ENCODE measurements around the gene LSP1. TPM values are rescaled to one million over a fixed set of nuclear protein-coding genes. Genes with fewer than 3 reads are reported as not detected.

LSP1 gene
- total RNA-seq, 1 donor from 2014 or later = not detected

DNA sequence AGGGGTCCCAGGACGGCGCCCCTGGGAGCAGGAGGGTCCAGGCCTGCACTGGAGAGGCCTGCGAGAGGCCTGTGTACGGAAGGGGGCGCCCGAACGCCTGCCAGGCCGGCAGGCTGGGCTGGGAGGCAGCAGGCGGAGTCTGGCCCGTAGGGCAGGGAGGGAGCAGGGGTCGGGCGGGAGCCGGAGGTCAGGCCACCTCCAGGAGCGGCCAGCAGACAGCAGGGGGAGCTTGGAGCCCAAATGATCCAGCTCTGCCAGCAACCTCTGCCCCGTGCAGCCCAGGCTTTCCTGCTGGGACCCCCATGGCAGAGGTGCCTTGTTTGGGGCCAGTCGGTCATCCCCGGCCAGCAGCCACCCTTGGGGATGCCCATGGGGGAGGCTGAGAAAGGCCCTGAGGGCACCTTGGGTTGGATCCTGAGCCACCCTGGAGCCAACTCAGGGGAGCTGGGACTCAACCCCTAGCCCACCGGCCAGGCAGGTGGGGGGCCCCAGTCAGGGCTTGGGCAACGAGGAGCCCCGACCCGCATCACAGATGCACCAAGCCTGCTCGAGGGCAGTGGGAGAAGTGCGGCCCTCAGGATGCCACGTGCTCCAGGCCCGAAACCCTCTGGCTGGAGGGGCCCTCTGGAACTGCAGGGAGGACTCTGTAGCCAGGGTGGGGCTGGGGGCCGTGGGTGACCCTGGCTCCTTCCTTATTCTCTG lies 27.7 kb upstream of the LSP1 start:
- peak; percentile 51 for DNase-seq

DNA sequence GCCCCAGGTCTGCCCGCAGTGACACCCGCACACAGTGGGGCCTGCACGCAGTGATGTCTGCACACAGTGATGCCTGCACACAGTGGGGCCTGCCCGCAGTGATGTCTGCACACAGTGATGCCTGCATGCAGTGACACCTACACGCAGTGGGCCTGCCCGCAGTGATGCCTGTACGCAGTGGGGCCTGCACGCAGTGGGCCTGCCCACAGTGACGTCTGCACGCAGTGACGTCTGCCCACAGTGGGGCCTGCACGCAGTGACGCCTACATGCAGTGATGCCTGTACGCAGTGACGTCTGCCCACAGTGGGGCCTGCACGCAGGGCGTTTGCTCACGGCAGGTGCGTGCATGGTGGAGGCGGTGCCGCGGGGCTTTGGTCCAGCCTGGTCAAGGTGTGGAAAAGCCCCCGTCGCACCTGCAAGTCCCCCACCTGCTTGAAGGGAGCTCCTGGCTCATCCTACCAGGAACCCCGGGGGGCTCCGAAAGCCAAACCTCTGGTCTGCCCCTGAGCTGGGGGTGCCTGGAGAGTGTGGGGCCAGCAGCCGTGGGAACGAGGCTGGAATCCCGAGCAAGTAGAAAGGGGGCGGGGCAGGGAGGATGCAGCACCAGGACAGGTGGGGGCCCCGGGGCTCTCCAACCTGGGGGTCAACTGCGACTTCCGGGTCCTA lies 27.0 kb upstream of the LSP1 start:
- no peak for DNase-seq

DNA sequence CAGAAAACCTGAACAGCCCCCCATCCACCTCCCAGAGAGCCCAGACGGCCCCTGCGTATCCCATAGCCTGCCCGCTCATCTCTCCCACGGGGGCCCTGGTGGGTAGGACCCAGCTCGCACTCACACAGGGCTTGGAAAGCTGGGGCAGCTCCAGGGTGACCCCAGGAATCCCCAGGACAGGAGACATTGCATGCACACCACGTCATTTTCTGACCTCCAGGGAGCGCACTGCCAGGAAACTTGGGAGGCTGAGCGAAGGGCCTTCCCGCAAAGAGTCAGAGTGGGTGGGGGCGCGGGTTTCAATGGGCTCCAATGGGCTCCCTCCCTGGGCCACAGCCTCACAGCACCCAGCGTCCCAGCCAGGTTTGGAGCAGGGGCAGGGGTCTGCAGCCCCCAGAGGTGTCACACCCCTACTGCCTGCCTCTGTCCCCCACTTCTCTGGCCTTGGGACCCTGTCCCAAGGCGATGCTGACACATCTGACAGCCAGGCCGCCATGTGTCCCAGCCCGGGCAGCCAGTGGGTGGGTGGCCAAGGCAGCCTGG lies 26.3 kb upstream of the LSP1 start:
- no peak for DNase-seq

DNA sequence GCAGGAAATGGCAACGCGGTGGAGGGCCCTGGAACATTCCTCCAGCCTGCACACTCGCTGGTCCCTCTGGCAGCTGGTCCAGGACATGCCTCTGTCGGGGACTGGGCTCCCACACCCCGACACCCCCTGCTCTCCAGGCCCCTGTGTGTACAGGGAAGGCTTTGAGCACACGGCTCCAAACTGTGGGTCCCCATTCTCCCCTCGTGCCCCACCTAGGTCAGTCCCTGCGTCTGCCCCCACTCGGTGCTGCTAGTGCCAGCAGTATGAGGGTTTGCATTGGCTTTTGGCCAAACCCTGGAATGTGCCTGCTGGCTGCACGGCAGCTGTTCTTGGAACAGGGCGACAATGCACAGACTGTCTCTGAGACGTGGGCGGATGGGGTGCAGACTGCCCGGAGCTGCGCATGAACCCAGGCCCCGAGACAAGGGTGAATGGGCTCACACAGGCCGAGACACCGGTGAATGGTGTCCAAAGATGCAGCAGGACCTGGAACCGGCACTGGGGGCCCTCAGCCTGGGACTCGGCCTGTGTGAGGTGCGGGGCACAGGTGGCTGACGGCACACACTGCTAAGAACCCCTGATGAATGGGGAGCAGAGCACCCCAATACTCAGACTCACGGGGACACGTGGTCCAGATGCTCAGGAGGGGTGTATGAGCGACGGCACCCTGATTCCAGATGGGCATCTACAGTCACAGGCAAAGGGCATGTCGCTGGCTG lies 25.6 kb upstream of the LSP1 start:
- DNase-seq = peak; percentile 33

DNA sequence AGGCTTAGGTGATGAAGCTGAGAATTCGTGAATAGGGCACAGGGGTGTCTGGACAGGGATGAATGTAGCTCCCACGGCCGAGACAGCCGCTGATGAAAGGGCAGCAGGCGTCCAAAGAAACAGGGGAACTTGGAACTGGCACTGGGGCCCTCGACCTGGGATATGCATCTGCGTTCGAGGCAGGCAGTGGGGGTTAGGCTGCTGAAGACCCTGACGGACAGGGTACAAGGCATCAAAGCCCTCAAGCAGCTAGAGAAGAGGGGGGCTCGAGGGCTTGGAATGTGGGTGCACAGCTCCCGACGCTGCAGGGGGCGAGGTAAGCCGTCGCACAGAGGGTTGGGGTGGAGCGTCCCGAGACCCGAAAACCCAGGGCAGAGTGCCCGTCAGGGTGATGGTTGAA lies 25.0 kb upstream of the LSP1 start:
- no peak for DNase-seq

DNA sequence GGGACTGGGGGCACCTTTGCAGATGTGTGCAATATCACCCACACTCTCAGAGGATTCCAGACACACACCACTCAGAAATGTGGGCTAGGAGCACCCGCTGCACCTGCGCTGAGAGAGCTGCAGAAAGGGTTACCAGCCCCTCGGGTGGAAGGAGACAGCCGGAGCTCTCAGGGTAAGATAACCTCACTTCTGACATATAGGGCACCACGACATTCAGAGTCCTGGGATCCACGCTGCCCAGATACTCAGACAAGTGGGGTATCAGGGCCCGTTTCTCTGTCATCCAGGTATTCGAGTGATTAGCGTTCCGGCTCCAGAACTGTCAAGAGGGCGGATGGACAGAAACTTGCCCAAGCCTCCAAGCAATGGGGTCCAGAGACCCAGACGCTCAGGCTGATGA lies 24.3 kb upstream of the LSP1 start:
- no peak for DNase-seq

DNA sequence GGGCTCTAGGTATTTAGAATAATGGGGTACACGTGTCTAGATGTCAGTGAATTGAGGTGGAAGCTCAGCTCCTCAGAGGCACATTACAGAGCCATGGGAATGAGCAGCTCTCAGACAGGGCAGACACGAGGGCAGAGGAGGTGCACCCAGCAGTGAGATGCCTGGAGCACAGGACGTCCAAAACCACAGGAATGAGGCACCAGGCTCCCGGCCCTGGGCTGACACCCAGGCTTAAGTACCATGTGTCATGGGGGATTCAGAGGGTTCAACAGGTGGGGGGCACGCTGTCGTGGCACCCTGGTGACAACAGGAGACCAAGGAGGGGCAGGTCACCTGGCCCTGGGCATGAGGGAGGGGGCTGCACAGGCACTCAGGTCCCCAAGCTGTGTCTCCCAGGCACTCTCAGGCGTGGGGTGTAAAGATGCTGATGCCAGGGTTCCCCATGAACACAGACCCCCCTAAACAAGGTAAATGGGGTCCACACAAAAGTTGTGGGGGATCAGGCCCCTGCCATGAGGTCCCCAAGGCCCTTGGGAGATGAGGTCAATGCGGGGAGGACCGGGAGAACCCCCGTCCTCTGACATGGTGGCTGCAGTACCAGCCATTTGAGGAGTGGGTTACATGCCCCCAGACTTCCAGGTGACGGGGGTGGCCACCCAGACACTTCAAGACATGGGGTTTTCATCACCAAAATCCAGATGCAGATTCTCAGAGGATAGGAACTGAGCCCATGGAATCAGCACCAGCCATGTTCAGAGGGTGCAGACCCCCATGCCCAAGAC lies 23.7 kb upstream of the LSP1 start:
- no peak for DNase-seq

DNA sequence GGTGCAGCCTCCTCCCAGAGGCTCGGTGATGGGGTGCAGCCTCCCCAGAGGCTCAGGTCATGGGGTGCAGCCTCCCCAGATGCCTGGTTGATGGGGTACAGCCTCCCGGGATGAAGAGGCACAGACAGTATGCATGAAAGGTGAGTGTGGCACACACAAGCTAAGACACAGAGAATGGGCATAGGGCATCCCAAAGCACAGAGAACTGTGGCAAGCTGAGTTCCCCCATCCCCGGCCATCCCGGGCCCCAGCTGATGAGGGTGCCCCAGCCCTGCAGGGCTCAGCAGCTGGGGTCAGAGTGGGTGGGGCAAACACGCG lies 22.9 kb upstream of the LSP1 start:
- DNase-seq = no peak

DNA sequence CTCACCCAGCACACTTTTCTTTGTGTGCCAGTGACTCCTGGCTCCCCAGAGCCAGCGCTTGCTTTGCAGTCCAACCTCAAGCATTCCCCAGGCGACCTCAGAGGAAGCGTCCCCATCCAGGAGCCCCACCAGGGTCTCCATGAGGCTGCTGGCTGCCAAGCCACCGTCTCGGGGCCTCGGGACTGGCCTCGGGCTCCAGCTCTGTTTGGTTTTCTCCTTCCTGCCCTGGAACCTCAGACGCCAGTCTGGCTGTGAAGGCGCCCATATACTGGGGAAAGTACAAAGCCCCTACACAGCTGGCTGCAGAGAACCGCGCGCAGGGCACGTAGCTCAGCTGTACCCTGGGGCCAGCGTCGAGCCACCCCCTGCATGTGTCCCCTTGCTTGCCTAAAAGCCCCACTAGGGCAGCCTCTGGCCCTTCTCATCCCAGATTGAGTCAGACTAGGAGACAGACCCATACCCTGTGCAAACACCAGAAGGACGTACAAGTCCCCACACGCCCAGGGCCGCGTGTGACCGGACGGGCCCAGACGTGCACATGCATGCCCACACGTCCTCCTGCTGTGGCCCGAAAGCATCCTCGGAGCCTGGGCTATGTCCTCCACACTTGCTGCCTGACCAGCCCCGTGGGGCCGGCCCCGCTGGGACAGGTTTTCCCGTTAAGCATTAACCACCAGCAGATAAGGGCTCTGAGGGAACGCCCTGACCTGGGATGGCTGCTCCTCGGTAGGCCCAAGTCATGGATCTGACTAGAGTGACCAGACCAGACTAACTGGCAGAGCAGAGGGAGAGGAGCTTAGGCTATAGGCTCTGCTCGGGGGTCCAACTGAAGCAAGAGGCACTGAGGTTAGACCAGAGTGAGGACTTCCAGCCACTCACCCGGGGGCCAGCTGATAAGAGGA lies 22.3 kb upstream of the LSP1 start:
- no peak for DNase-seq

DNA sequence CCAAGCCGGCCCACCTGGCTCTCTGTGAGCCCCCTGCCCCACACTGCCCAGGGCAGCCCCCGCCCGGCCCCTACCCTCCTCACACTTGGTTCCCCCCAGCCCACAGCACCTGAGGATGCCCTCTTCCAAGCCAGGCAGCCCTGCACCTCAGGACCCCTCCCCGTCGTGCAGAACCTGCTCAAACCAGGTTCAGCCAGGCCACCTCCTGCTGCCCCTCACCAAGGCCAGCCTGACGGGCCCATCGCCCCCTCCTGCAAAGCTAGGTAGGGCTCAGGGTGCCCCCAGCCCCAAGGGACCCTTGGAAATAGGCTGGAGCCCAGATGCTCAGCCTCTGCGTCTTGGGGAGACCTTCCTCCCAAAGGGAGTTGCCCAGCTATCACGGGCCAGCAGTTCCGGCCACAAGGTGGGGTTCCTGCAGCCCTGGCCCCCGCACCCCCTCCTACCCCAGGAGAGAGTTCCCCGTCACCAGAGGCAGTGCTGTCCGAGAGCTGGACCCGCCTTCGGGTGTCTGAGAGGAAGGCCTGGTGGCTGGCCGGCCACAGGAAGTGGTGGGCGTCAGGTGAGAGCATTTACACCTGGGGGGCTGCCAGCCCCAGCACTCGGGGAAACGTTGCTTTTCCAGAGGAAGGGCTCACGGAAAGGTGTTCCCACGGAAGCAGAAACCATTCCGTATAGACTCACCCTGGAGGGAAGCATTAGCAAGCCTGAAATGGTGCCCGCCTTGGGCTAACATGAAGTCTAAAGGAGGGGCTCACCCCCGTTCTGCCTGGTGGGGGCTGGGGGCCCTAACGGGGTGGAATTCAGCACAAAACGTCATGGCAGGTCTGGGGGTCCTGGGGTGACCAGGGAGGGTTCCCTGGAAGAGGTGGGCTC lies 21.3 kb upstream of the LSP1 start:
- DNase-seq = no peak

DNA sequence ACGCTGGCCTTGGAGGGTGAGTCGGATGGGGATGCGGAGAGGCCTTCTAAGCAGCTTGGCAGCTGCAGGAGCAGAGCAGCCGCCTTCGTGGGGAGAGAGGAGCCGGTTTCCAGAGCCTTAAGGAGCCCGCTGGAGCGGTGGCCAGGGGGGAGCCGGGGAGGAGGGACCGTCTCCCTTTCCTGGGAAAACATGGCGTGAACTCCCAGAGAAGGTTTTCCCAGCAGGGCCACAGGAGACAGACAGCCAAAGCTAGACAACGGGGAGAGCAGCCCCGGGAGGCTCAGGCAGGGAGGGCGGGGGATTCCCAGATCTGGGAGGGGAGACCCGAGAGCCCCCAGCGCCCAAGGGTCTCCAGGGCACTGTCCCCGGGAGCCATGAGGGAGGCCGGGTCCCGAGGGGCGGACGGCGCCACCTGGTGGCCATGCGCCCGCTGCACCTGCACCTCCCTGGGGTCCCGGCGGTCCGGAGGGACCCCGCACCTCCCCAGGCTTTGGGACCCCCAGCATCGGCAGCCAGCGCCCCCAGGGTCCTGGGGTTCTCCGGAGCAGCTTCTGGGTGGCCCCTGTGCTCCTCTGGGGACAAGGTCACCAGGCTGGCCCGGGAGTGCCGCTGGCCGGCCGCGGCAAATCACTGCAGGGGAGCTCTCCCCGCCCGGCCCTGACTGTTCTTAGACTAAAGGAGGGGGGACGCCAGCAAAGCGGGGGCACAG lies 20.5 kb upstream of the LSP1 start:
- DNase-seq = peak; percentile 44

DNA sequence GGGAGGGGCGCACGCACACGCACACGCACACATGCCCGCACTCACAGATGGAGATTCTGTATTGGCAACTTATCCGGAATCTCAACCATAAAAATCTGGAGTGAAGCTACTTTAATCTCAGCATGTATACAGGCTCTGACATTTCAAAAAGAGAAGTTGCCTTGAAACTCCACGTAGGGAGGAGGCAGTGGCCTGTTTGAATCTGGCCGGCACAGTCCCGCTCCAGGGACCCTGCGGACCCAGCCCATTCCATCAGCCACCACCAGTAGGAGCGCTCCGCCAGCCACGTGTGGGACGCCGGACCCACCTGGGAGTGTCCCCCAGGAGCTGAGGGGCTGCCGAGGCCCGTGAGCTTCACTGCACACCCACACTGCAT lies 20.0 kb upstream of the LSP1 start:
- no peak for DNase-seq

DNA sequence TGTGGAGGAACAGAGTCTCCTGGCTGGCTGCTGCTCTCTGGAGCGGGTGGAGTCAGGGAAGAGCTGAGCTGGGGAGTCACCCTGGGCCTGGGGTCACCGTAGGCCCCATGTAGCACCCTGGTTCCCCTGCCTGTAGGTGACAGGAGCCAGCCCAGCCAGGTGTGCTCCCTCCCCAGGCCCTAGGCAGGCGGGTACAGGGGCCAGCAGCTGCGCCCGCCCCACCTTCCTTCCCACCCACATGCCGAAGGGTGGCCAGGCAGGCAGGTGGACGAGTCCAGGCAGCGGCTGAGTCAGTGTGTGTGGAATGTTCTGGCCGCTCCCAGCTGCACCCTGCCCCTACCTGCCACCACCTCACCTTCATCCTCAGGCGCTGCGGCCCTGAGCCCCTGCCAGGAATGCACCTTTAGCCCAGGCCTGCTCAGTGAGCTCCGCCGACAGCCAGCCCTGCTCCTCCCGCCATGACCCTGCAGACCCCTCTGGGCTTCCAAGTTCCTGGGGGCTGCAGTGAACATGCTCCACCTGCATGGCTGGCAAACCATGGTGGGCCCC lies 18.7 kb upstream of the LSP1 start:
- no peak for DNase-seq

DNA sequence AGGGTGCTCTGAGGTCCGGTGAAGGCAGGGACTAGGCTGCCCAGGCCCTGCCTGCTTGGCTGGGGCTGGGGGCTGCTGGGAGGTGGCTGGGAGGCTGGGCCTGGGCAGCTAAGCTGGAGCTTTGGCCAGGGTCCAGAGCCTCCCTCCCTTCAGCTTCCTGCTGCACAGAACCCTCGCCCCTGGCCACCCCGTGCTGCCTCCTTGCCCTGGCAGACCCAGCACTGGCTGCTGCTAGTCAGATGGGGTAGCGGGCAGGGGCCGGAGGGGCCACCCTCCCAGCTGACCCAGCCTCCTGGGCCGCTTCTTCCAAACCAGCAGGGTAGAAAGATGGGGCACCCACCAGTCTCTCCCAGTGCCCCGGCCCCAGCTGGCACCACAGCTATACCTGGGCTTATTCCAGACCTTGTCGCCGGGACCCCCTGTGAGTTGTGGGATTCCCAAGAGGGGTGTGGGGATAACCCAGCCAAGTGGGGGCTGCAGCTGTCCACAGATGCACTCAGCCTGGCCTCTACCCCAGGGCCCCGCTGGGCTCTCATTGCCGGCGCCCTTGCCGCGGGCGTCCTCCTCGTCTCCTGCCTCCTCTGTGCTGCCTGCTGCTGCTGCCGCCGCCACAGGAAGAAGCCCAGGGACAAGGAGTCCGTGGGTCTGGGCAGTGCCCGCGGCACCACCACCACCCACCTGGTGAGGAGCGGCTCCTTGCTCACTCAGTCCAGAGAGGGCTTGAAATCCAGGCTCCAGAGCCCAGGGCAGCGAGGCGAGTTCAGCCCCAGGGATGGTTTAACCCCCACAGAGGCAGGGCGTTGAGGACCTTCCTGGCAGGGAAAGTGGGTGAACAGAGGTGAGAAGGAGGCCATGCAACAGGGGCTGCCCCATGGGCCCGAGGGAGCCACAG lies 17.9 kb upstream of the LSP1 start, which contains the start of gene SYT8:
Gene SYT8 (plus strand): TSS at position 212 of the 892 bp plus-strand sequence. CDS start 116 bp downstream, at position 328.
- DNase-seq = no peak

DNA sequence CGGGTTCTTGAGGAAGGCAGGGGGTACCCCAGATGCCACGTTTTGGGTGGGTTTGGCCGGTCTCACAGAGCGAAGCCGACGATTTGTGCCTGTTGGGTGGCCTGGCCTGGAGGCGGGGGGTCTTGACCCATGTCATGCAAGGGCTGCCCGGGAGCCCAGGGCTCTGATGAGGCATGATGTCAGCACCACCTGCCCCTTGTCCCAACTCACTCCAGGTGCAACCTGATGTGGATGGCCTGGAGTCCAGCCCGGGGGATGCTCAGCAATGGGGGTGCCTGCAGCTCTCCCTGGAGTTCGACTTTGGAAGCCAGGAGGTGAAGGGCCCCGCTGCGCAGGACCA lies 17.2 kb upstream of the LSP1 start:
- no peak for DNase-seq

DNA sequence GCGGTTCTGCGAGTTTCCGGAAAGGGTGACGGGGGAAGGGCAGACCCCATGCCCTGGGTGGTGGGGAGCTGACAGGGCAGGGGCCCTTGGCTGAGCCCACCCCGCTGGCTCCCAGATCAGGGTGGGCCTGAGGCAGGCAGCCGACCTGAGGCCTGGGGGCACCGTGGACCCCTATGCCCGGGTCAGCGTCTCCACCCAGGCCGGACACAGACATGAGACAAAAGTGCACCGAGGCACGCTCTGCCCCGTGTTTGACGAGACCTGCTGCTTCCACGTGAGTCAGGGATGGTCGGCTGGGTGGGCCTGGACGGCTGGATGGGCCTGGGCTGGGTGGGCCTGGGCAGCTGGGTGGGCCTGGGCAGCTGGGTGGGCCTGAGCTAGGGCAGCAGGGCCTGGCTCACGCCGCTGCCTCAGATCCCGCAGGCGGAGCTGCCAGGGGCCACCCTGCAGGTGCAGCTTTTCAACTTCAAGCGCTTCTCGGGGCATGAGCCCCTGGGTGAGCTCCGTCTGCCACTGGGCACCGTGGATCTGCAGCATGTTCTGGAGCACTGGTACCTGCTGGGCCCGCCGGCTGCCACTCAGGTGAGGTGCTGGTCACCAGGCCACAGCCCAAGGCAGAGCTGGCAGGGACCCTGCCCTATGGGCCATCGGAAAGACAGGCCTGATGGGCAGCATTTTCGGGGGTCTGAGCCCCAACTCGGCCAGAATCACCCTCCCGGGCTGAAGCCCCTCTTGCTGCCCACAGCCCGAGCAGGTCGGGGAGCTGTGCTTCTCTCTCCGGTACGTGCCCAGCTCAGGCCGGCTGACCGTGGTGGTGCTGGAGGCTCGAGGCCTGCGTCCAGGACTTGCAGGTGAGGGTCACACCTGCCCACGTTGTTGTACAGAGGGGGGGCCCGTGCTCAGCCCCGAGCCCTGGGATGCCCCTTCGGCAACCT lies 16.6 kb upstream of the LSP1 start:
- DNase-seq = no peak

DNA sequence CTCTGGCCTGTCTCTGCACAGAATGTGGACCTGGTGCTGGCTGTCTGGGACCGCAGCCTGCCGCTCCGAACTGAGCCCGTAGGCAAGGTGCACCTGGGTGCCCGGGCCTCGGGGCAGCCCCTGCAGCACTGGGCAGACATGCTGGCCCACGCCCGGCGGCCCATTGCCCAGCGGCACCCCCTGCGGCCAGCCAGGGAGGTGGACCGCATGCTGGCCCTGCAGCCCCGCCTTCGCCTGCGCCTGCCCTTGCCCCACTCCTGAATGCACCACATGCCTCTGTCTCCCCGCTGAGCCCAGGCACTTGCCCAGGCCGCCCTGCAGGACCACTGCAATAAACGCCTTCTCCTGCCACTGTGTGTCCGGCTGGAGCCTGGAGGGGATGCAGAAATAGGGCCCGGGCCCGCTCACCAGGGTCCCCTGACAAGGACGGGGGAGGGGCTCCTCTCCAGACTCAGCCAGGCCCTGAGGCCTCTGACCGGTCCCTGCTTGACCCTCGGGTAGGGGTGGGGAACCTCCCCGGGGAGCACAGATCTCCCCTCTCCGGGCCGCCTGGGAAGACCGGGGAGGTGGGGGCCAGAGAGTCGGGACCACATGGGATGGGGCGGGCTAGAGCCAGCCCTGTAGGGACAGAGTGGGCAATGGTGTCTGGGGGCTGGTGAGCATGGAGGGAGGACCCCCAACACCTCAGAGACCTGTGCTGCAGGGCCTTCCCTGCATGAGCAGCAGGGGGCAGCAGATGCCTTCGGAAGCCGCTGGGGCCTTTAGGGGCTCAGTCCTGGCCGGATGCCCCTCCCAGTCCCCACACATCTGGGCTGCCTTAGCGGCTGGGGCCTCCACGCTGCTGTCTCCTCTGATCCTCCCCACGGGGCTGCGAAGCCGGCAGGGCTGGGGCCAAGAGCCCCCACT lies 15.5 kb upstream of the LSP1 start:
- DNase-seq = peak; percentile 62
